GM12878 (cell line): Measurements from ENCODE around the gene OPCML. TPM values are rescaled to one million over a fixed set of nuclear protein-coding genes. Genes with fewer than 3 reads are reported as not detected.

Source experiments
- ATAC-seq: fragments of 200-7000 bp; cut with Tn5 transposase; 3 replicates; pipeline ENCODE4 v1.9.1; 2020; ENCODE audit warnings: mild to moderate bottlenecking, moderate library complexity
- BruUV-seq: library from RNA; stranded (reverse); fragments of 400-500 nt; replicated peaks from 2 replicates; lab custom pipeline; 2021; lab: Mats Ljungman, UMichigan
- CTCF ChIA-PET: fragments of 300-600 bp; sonication (Branson Sonifier 250); formaldehyde crosslinking; extraction: SDS; loops from one replicate; lab custom pipeline; 2021; ENCODE audit warnings: inconsistent platforms; lab: Yijun Ruan, JAX
- POLR2A ChIA-PET: fragments of 350-600 bp; formaldehyde crosslinking; extraction: SDS; loops from one replicate; lab custom pipeline; 2021; ENCODE audit warnings: inconsistent platforms; lab: Charles Lee
- RAD21 ChIA-PET: fragments of 300-600 bp; sonication (Branson Sonifier 250); formaldehyde crosslinking; loops from one replicate; lab custom pipeline; 2023; ENCODE audit warnings: antibody characterized with exemption; ENCODE audit not compliant: unreplicated experiment; lab: Charles Lee
- SMC1A ChIA-PET: fragments of 300-600 bp; sonication (Branson Sonifier 250); formaldehyde crosslinking; loops from one replicate; lab custom pipeline; 2023; ENCODE audit not compliant: unreplicated experiment, uncharacterized antibody; lab: Charles Lee
- DNase-seq: peaks from one replicate; pipeline ENCODE4 v3.0.0-alpha.2; 2011; ENCODE audit warnings: low read depth, low spot score
- FAIRE-seq: peaks from 3 replicates; lab custom pipeline; 2011; peaks lifted over from hg19 to GRCh38; lab: Jason Lieb, UNC
- H2AFZ ChIP-seq: 2 replicates; pipeline ENCODE4 v1.6.0; 2011; ENCODE audit warnings: low read depth, low read length, control low read depth; ENCODE audit not compliant: control insufficient read depth
- H3K27ac ChIP-seq: 2 replicates; pipeline ENCODE4 v1.5.1; 2011; ENCODE audit warnings: control low read depth; ENCODE audit not compliant: control insufficient read depth, insufficient read depth
- H3K27me3 ChIP-seq, 2 experiments: replicated peaks in 1 of 2; 2 replicates each; pipeline versions ENCODE4 v1.6.0 to v1.6.1; 2011; ENCODE audit warnings: low read length in 1 of 2; ENCODE audit not compliant: control insufficient read depth in 2 of 2, insufficient read depth in 2 of 2
- H3K36me3 ChIP-seq, 2 experiments: 2 replicates each; pipeline ENCODE4 v1.5.1; 2011; ENCODE audit warnings: low read length in 1 of 2; ENCODE audit not compliant: control insufficient read depth in 2 of 2, insufficient read depth in 2 of 2
- H3K4me1 ChIP-seq: 2 replicates; pipeline ENCODE4 v1.6.1; 2011; ENCODE audit warnings: mild to moderate bottlenecking, low read length, moderate library complexity, mixed read lengths; ENCODE audit not compliant: control insufficient read depth, insufficient read depth
- H3K4me2 ChIP-seq: 2 replicates; pipeline ENCODE4 v1.6.0; 2011; ENCODE audit warnings: control low read depth; ENCODE audit not compliant: control insufficient read depth, insufficient read depth
- H3K4me3 ChIP-seq: fragments of 200-600 bp; sonication (generic); 2 replicates; pipeline ENCODE4 v1.5.1; 2016
- H3K79me2 ChIP-seq: 2 replicates; pipeline ENCODE4 v1.6.0; 2011; ENCODE audit warnings: low read length; ENCODE audit not compliant: control insufficient read depth, insufficient read depth
- H3K9ac ChIP-seq: 2 replicates; pipeline ENCODE4 v1.8.0; 2011; ENCODE audit warnings: low read length, control low read depth, mixed read lengths; ENCODE audit not compliant: control insufficient read depth, insufficient read depth
- H3K9me3 ChIP-seq: replicated peaks from 3 replicates; pipeline ENCODE4 v1.5.1; 2011; ENCODE audit warnings: mild to moderate bottlenecking, low read length; ENCODE audit not compliant: control insufficient read depth, insufficient read depth
- H4K20me1 ChIP-seq: 2 replicates; pipeline ENCODE4 v1.6.0; 2011; ENCODE audit not compliant: control insufficient read depth, insufficient read depth
- CHD4 ChIP-seq: fragments of 200-600 bp; sonication (generic); IDR thresholded peaks from 2 replicates; pipeline ENCODE4 v1.6.1; 2016; ENCODE audit warnings: mild to moderate bottlenecking
- E2F8 ChIP-seq: fragments of 450-650 bp; IDR thresholded peaks from 2 replicates; pipeline ENCODE4 v1.6.1; 2018; ENCODE audit warnings: mild to moderate bottlenecking, low read depth, moderate library complexity; ENCODE audit not compliant: partially characterized antibody
- EZH2 ChIP-seq: IDR thresholded peaks from 2 replicates; pipeline ENCODE4 v1.6.1; 2012; ENCODE audit warnings: low read depth, mild to moderate bottlenecking, control low read depth, inconsistent platforms, low read length, borderline replicate concordance; ENCODE audit not compliant: control insufficient read depth
- HDAC6 ChIP-seq: fragments of 200-600 bp; sonication (generic); IDR thresholded peaks from one replicate; pipeline ENCODE4 v1.8.0; 2017; ENCODE audit warnings: antibody characterized with exemption; ENCODE audit not compliant: unreplicated experiment
- IKZF1 ChIP-seq: fragments of 450-650 bp; conservative IDR thresholded peaks from 2 replicates; pipeline ENCODE4 v1.6.1; 2017; ENCODE audit warnings: antibody characterized with exemption, mild to moderate bottlenecking
- IRF5 ChIP-seq: fragments of 450-650 bp; IDR thresholded peaks from 2 replicates; pipeline ENCODE4 v1.6.1; 2017; ENCODE audit warnings: borderline replicate concordance
- RB1 ChIP-seq: fragments of 450-650 bp; formaldehyde crosslinking; IDR thresholded peaks from 2 replicates; pipeline ENCODE4 v1.6.1; 2017; ENCODE audit warnings: mild to moderate bottlenecking, borderline replicate concordance
- RBBP5 ChIP-seq: fragments of 200-600 bp; sonication (generic); conservative IDR thresholded peaks from 2 replicates; pipeline ENCODE4 v1.6.1; 2016
- RELA ChIP-seq: fragments of 450-650 bp; IDR thresholded peaks from 2 replicates; pipeline ENCODE4 v1.8.0; 2014; ENCODE audit warnings: borderline replicate concordance; ENCODE audit not compliant: partially characterized antibody
- RUNX3 ChIP-seq: IDR thresholded peaks from 2 replicates; pipeline ENCODE4 v1.6.1; 2012; ENCODE audit warnings: low read length, inconsistent platforms
- SIN3A ChIP-seq: IDR thresholded peaks from 2 replicates; pipeline ENCODE4 v1.6.1; 2012; ENCODE audit warnings: low read depth, low read length, improper control_type of control experiment
- SUPT20H ChIP-seq: IDR thresholded peaks from 2 replicates; pipeline ENCODE4 v1.6.1; 2011; ENCODE audit warnings: low read depth, mild to moderate bottlenecking, low read length, moderate library complexity, borderline replicate concordance; ENCODE audit not compliant: control insufficient read depth
- TBL1XR1 ChIP-seq: IDR thresholded peaks from 2 replicates; pipeline ENCODE4 v1.6.1; 2012; ENCODE audit warnings: low read depth, low read length, improper control_type of control experiment
- TCF7 ChIP-seq: IDR thresholded peaks from 2 replicates; pipeline ENCODE4 v1.6.1; 2014; ENCODE audit warnings: antibody characterized with exemption, borderline replicate concordance
- WRNIP1 ChIP-seq: IDR thresholded peaks from 2 replicates; pipeline ENCODE4 v1.6.1; 2011; ENCODE audit warnings: low read depth, low read length, improper control_type of control experiment, borderline replicate concordance
- ZNF384 ChIP-seq: IDR thresholded peaks from 2 replicates; pipeline ENCODE4 v1.6.1; 2012; ENCODE audit warnings: low read depth, mild to moderate bottlenecking, low read length, improper control_type of control experiment, borderline replicate concordance
- ZNF687 ChIP-seq: fragments of 450-650 bp; IDR thresholded peaks from 2 replicates; pipeline ENCODE4 v1.6.1; 2017; ENCODE audit warnings: mild to moderate bottlenecking, moderate library complexity
- WGBS: methylation state at CpG from one replicate; pipeline ENCODE4 v1.1.6; 2016; ENCODE audit warnings: low lambda C conversion rate; ENCODE audit not compliant: insufficient replicate concordance, insufficient coverage; ENCODE audit errors: missing lambda C conversion rate; 5-methylcytosine and 5-hydroxymethylcytosine counted together
- in situ Hi-C: fragments of 300-500 bp; cut with MboI; formaldehyde crosslinking; loops from 9 replicates; pipeline ENCODE4 v1.14.3; 2018; ENCODE audit warnings: mixed read lengths
- intact Hi-C: fragments of 100-400 bp; cut with micrococcal nuclease; formaldehyde crosslinking; loops from one replicate; pipeline ENCODE4 v1.14.2; 2022; ENCODE audit not compliant: unreplicated experiment
- polyA plus RNA-seq, 11 experiments: library from polyadenylated mRNA; depleted of rRNA in 4 of 11; unstranded in 6 of 11; stranded (reverse) in 5 of 11; fragments of >200 nt; fragmentation: Nextera tagmentation in 4 of 11; fragmentation: Illumina TruSeq in 1 of 11; extraction: Ambion mirVana in 4 of 11; extraction: Trizol in 1 of 11; gene quantifications; 1 replicate in 1 of 11; 2 replicates in 10 of 11; pipeline versions ENCODE4 v1.2.1 to v1.2.3, GENCODE V29; 2011 to 2016; ENCODE audit warnings: inconsistent platforms in 2 of 11, missing spikeins in 2 of 11, low read depth in 1 of 11
- total RNA-seq, 4 experiments: library from RNA; depleted of rRNA in 3 of 4; stranded (reverse); fragments of >200 nt in 3 of 4; fragmentation: Illumina TruSeq in 1 of 4; extraction: Trizol in 1 of 4; gene quantifications; 2 replicates each; pipeline versions ENCODE4 v1.2.1 to v1.2.3, GENCODE V29; 2013 to 2021

Gene OPCML
- total and polyA plus RNA-seq, 10 of the 15 experiments (the other 5 are each of a cell fraction or from before 2014, with no cell fraction given), result 0.84 TPM; not detected in 9

GRCh38 chr11:133215596-133216230 lies 316.6 kb downstream of the OPCML start:
- Histone ChIP-seq H4K20me1 (no peaks in the 10 kb centered on the region), H3K4me3 (no peak overlapping the region), H3K9ac (no peak overlapping the region), H3K9me3 (no peaks in the 10 kb centered on the region), H3K27me3 (no peaks in the 10 kb centered on the region), H3K79me2 (no peaks in the 10 kb centered on the region), H2AFZ (no peak overlapping the region), H3K4me2 (no peak overlapping the region), H3K27ac (no peak overlapping the region), H3K4me1 (no peaks in the 10 kb centered on the region), H3K36me3 (no peaks in the 10 kb centered on the region)
- intact Hi-C loops, result no loop called here
- ChIA-PET CTCF (interaction anchor here (1.1 kb wide), 1 partner anchor 11 kb away, joined by 3 read pairs; no protein-coding TSS in a partner anchor), RAD21 (no interaction called here), POLR2A (no interaction called here), SMC1A (interaction anchor here (1.2 to 1.3 kb wide), 3 partner anchors 9 to 145 kb away, joined by 3 to 4 read pairs (median 3); no protein-coding TSS in a partner anchor)
- DNase-seq (no peak), ATAC-seq (peak; percentile 78), FAIRE-seq (no peak)
- in situ Hi-C loops, result no loop called here
- BruUV-seq, result no TSS peak
- WGBS, result under 1% methylated on average over 10 of the region's 10 CpGs
- TF ChIP-seq TCF7, result no peak
- TF ChIP-seq E2F8, result no peak
- TF ChIP-seq WRNIP1, result no peak
- no peak for TF ChIP-seq HDAC6
- no peak for TF ChIP-seq ZNF687
- no peak for TF ChIP-seq RELA
- TF ChIP-seq IRF5, result no peak
- no peak for TF ChIP-seq RBBP5
- TF ChIP-seq SUPT20H, result no peak
- no peak for TF ChIP-seq SIN3A
- no peak for TF ChIP-seq ZNF384
- no peak for TF ChIP-seq TBL1XR1
- 0 out of 2 replicates have a peak, but pooled peaks have one; percentile 13 for TF ChIP-seq IKZF1
- TF ChIP-seq CHD4, result no peak
- peak; percentile 61 for TF ChIP-seq RUNX3
- TF ChIP-seq RB1, result no peak
- TF ChIP-seq EZH2, result no peak
